Measurements from ENCODE around the gene ZNF556.

Gene ZNF556

GRCh38 chr19:2927032-2927430, 59.9 kb downstream of the ZNF556 start:
- TF ChIP-seq CTCF (IDR thresholded peaks at IDR 0.05; ENCODE audit: control insufficient read depth, extremely low read depth, insufficient read depth) = no peak
- no peak overlapping the region for H3K4me3 ChIP-seq (ENCODE audit: low read depth, low read length)
- no peak for DNase-seq (ENCODE audit: low read depth)
